ENCODE data around the gene ABHD3. TPM values are rescaled to one million over a fixed set of nuclear protein-coding genes. Genes with fewer than 3 reads are reported as not detected.

Gene ABHD3
- total RNA-seq, 1 donor from 2014 or later: 3.7 TPM

DNA sequence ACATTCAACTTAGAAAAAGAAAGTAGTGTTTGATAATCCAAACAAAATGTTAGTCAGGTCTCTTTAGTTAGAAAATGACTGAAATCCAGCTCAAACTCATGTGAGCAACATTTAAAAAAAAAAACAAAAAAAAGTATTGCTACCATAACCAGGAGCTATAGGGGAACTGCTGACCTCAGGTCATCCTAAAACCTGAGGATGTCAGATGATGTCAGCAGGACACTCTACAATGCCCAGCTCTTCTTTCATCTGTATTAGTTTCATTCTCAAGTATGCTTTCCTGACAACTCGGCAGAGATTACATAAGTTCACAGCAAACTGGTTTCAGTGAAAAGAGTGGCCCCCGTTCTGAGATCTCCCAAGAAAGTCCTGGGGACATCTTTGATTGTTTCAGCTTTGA is 99.9 kb downstream of the ABHD3 start:
- H3K27ac ChIP-seq (replicated peaks): no peak overlapping the region
- H3K4me3 ChIP-seq: no peak overlapping the region
- peaks cover 12% of the 10 kb centered on the region for H3K4me1 ChIP-seq
- no peaks in the 10 kb centered on the region for H3K9me3 ChIP-seq (replicated peaks)
- DNase-seq: no peak
- TF ChIP-seq CTCF (IDR thresholded peaks at IDR 0.05; ENCODE audit: borderline replicate concordance): no peak
- H3K27me3 ChIP-seq (ENCODE audit: low read depth): no peaks in the 10 kb centered on the region
- intact Hi-C loops (cut with micrococcal nuclease): no loop called here
- no peaks in the 10 kb centered on the region for H3K36me3 ChIP-seq

GRCh38 chr18:21602299-21602587 is 102.3 kb downstream of the ABHD3 start:
- no peak for TF ChIP-seq CTCF (IDR thresholded peaks at IDR 0.05; ENCODE audit: borderline replicate concordance)
- Histone ChIP-seq H3K27ac (replicated peaks) (no peak overlapping the region), H3K36me3 (no peaks in the 10 kb centered on the region), H3K4me1 (peaks cover 36% of the 10 kb centered on the region), H3K27me3 (ENCODE audit: low read depth) (no peaks in the 10 kb centered on the region), H3K9me3 (replicated peaks) (no peaks in the 10 kb centered on the region), H3K4me3 (no peak overlapping the region)
- no peak for DNase-seq
- intact Hi-C loops (cut with micrococcal nuclease): no loop called here

Small RNA genes lying within 50 kb of the gene (microRNA-seq; reads per million reads assigned to microRNA genes)
- not detected for gene MIR320C1

Other genes starting within 250 kb of the ABHD3 start
- gene ESCO1, start 104.1 kb downstream of the ABHD3 start, total RNA-seq: 9.2 TPM
- 23.9 TPM for gene SNRPD1, start 92.5 kb downstream of the ABHD3 start, total RNA-seq
- 19.5 TPM for gene MIB1, start 36.0 kb upstream of the ABHD3 start, total RNA-seq

Measured in left ventricle myocardium inferior (tissue), 1 donor.